GM18505 (cell line): ENCODE results near the gene CACNA1C.

Source experiments
- ATAC-seq: cut with Tn5 transposase; IDR thresholded peaks from one replicate; pipeline ENCODE4 v1.9.1; 2021; ENCODE audit not compliant: unreplicated experiment
- POLR2A ChIP-seq: IDR thresholded peaks from 4 replicates; pipeline ENCODE4 v1.6.1; 2011; ENCODE audit warnings: borderline replicate concordance; ENCODE audit not compliant: insufficient read depth, insufficient read length; ENCODE audit errors: extremely low read depth

CACNA1C gene

DNA sequence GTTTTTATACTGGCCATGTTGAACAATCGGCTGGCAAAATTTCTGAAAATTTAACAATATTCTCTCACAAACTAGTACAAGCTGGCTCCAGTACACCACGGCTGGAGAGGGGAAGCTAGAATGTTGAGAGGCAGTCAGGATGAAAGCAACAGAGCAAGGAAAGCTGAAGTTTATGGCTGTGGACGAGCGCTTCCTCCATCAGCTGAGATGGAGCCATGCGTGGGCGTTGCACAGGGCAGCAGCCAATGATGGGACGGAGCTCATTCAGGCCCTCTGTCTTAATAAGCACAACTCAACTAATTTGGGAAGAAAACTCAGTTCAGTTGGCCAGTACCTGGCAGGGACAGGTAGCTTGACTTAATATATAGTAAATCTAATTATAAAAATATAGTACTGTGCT lies 34.4 kb upstream of the CACNA1C start:
- no peak for ATAC-seq
- TF ChIP-seq POLR2A = no peak

DNA sequence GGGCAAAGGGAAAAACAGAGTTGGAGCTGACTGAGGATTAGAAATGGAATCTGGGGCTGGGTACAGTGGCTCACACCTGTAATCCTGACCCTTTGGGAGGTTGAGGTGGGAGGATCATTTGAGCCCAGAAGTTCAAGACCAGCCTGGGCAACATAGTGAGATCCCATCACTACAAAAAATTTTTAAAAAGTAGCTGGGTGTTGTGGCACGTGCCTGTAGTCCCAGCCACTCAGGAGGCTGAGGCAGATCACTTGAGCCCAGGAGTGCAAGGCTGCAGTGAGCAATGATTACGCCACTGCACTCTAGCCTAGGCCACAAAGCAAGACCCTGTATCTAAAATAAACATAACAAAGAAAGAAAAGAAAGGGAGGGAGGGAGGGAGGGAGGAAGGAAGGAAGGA lies 33.7 kb upstream of the CACNA1C start:
- no peak for TF ChIP-seq POLR2A
- no peak for ATAC-seq

DNA sequence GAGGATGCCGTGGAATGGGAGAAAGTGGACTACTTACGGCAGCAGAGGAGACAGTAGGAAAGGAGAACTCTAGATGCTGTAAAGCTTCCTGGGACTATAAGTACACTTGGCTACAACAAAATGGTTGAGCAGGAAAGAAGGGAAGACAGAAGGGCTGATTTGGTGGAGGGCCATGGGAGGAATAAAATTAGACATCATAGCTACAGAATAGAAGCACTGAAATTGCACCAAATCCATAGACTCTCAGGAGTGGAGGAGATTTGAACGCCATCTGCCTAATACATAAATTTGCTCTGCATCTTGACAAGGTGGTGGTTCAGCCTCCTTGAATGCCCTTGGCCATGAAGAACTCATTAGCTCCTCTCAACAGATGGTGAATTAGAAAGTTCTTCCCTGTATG lies 32.3 kb upstream of the CACNA1C start:
- TF ChIP-seq POLR2A = no peak
- no peak for ATAC-seq

DNA sequence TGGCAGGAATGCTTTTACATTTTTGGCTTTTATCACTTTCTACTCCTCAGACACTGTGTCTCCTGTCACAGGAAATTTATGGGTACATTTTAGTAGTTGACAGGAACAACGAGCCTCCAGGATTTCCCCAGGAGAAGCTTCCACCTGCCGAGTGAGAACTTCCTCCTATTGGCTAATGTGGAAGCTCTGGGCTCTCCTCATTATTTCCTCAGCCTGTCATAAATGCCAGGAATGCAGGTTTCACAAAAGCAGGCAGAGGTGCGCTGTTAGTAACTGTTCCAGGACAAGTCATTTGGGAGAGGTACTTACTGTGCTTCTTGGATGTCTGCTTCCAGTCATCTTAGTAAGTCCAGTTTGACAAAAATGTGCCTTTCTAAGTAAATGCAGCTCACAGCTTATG lies 29.4 kb upstream of the CACNA1C start:
- TF ChIP-seq POLR2A = no peak
- no peak for ATAC-seq

DNA sequence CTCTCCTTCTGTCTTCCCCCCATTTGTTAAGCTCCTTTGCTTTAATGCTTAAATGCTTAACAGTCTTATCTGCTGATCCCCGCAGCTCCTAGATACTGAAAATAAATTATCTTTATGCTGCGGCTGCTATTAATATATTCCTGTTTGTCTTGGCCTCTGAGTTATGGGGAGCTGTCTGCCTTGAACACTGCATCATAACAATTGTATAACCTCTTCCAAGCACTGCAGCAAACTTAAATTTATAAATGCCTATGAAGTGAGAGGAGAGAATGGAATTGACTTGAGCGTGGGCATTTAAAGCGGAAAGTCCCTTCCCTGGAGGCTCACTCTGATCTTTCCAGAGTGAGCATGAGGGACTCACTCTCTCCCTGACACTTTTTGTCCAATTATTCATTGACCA lies 25.4 kb upstream of the CACNA1C start:
- no peak for ATAC-seq
- TF ChIP-seq POLR2A = no peak

DNA sequence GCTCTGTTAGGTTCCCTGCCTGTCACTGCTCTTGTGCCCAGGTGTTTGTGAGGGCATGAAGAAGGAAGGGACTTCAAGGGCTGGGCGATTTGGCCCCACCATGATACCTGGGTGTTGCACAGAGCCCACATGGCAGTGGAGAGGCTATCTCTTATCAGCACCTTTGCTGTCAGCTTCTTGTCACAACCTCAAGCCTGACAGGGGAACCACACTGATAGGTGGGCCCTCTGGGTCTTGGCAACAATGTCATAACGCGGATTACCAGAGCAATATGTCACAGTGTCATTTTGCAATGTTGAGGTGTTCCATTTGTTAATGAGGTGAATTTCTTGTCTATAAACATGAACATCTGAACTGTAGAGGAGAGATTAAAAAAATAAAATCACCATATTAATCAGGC lies 22.9 kb upstream of the CACNA1C start:
- ATAC-seq = no peak
- TF ChIP-seq POLR2A = no peak

DNA sequence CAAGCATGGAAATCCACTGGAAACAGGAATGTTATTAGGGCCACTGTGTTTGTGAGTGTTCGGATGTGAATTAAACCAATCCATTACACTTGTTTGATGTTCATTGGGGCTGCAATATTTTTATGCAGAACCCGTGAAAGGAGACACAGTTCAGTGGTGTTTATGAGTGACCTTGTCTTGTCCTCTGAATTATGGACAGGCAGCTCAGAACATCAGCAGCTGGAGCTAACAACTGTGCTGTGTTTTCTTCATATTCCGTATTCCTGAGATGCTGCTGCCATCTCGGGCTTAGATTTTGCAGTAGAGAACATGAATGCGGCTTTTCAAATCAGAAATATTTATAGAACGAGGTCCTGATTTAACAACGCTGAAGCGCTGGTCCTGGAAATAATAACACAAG lies 20.3 kb upstream of the CACNA1C start:
- TF ChIP-seq POLR2A = no peak
- ATAC-seq = no peak

DNA sequence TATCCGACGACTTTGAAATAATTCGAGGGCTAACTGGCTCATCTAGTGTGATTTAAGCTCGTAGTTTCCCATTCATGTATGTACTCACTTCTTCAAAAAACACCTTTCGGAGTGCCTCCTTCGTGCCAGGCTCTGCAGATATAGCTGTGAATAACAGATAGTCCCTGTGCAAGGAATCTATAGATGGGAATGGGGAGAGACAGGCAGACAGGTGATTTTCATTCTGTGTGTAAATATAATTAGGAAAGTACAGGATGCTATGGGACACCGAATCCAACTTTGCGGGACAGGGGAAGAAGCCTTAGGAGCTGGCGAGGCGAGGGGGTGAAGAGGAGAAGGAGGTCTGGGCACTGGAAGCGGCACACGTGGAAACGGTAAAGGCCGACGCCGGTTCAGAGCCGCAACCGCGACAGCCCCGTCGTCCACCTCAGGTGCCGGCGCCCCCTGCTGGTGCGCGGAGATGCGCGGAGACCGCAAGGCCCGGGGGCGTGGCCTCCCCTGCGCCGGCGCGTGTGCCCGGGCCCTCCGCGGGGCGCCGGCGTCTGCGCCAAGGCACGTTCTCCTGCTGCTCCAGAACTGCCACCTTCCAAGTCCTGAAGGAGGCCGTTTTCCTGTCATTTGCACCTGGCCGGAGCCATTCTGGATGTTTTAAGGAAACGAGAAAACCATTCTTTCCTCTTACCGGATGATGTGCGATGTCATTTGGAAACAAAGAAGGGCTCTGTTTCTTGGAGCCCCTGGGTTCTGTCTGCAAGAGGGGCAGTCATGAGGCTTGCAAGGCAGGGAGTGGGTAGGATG lies 18.0 kb upstream of the CACNA1C start:
- TF ChIP-seq POLR2A = no peak
- ATAC-seq = peak; percentile 78

DNA sequence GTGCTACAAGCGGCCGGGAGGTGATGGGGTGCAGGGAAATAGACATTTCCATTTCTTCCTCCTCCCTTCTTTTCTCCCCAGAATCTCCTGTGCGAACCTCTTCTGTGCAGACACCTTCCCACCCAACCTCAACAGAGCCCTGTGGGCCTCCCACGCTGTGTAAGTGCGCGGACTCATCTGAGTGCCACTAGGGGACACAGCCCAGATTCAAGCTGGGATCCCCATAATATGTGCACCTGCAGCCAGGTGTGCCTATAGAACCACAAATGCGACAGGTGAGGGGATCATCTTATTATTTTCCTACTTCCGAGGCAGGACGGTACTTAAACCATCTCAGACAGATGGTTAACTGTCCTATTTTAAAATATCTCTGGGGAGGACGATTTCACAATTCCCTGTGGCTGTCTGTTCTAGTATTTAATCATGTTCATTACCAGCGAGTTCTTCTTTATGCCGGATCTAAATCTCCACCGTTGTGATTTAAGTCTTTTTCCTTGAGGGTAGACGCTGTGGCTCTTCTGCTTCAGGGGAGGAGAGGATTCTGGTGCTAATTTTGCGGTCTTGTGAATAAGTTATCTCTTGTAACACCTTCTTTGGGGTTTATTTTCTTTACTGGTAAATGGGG lies 17.2 kb upstream of the CACNA1C start:
- no peak for ATAC-seq
- TF ChIP-seq POLR2A = no peak

DNA sequence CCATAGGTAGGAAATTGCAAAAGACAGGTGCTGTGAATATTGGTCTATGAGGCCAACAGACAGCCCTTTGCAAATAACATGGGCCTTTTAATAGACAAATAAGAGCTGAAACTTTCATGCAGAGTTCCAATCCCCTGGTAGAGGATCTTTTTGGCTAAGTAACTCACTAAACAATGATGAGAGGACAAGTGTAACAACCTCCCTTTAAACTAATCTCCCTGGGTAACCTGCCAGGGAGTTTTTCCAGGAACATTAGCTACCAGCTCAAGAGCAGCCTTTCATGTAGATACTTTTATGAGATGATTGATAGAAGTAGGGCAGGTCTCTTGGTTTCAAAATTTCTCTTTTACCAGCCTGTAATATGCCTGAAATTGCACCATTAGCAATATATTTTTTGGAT lies 13.8 kb upstream of the CACNA1C start:
- no peak for TF ChIP-seq POLR2A
- ATAC-seq = no peak

DNA sequence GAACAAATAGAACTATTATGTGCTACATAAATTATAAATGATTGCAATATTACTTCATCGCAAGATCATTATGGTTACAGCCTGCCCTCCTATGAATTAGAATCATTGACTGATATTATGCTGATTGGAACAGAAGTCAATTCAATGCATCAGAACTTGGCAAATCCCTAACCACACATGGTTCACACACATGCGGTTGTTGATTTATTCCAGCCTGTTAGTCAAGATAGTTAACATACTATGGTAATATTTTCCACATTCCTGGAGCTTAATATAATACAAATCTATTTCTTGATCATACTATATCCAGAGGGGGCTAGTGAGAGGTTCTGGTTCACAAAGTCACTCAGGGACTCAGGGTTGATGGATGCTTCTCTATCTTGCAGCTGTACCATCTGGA lies 9.7 kb upstream of the CACNA1C start:
- no peak for ATAC-seq
- no peak for TF ChIP-seq POLR2A

DNA sequence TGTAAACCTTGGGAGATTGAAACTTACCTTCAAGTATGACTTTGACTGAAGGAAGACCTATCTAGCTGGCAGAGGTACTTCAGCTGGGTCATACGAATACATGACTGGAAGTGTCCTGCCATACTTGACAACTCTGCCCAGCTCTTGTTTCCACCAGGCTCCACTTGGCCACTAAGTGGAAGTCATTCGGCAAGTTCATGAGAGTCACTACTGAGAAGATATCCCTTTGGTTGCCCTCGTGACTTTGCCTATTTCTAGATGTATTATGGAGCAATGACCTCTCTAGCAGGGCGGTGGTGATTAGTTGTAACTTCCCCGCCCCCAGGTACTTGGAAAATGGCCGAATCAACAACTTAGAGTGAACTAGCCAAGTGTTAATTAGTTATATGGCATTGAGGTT lies 8.6 kb upstream of the CACNA1C start:
- ATAC-seq = no peak

DNA sequence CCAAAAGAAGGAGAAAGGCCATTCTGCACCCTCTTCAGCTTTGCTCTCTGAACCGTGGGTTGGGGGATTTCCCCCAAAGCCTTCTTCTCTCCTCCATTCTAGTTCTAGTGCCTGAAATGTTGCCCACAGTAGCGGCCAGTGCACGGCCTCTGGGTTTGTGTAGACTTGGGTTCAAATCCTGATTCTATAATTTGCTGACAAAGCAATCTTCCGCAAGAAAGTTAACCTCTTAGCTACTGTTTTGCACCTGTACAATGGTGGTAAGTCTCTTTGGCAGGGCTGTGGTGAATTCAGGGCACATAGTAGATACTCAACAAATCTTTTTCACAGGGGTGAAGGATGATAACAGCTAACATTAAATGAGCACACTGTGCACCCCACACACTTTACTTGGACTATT lies 5.8 kb upstream of the CACNA1C start:
- no peak for ATAC-seq

More for the DNA sequence above, 8.6 kb upstream of the CACNA1C start:
- no peak for TF ChIP-seq POLR2A

DNA sequence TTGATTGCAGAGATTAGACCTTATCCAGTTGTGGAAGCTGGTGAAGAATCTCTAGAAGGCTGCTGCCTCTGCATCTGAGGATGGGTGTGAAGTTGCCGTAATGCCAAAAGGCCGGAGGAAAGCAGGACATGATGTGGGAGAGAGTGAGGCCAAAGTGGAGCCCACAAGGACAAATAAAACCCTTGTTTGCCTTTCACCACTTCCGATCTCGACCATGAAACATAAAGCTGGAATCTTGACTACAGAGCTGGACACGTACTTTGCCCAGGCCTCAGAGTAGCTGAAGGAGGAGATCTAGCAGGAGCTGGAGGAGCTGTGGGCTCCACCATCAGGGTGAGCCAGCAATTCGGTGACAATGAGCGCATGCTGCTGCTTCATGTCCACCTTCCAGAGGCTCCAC lies 5.0 kb upstream of the CACNA1C start:
- no peak for ATAC-seq
- TF ChIP-seq POLR2A = no peak

More for the DNA sequence above, 5.8 kb upstream of the CACNA1C start:
- TF ChIP-seq POLR2A = no peak
